Right lobe of liver (tissue), 6 donors: ENCODE results near the gene SLTM. TPM values are rescaled to one million over a fixed set of nuclear protein-coding genes. Genes with fewer than 3 reads are reported as not detected.

Experiments
- ATAC-seq, 4 donors: fragments of 200-7000 bp; cut with Tn5 transposase; one replicate each; pipeline ENCODE4 v1.9.1; 2020; ENCODE audit warnings: mild to moderate bottlenecking in 4 of 4, moderate library complexity in 4 of 4
- DNase-seq, 3 donors: peaks; one replicate each; pipeline ENCODE4 v3.0.0-alpha.2; 2020
- H3K27ac ChIP-seq, 3 donors: fragments of 200-600 bp; one replicate each; pipeline ENCODE4 v1.8.0; 2022
- H3K27me3 ChIP-seq, 2 donors: fragments of 200-600 bp; one replicate each; pipeline ENCODE4 v1.8.0; 2022
- H3K36me3 ChIP-seq, 4 donors: fragments of 200-600 bp; sonication (generic) in 1 of 4; one replicate each; pipeline versions ENCODE4 v1.5.1 to v1.8.0; 2017 to 2022; ENCODE audit warnings: control low read depth in 1 of 4
- H3K4me1 ChIP-seq, 4 donors: fragments of 200-600 bp; sonication (generic) in 1 of 4; one replicate each; pipeline versions ENCODE4 v1.5.1 to v1.8.0; 2017 to 2022; ENCODE audit warnings: control low read depth in 1 of 4
- H3K4me3 ChIP-seq, 3 donors: fragments of 200-600 bp; one replicate each; pipeline ENCODE4 v1.8.0; 2022
- H3K9me3 ChIP-seq, 4 donors: fragments of 200-600 bp; sonication (generic) in 1 of 4; one replicate each; pipeline versions ENCODE4 v1.5.1 to v1.8.0; 2017 to 2022; ENCODE audit warnings: control low read depth in 1 of 4
- POLR2A ChIP-seq: fragments of 450-650 bp; IDR thresholded peaks from one replicate; pipeline ENCODE4 v1.6.1; 2017; ENCODE audit warnings: antibody characterized with exemption, mild to moderate bottlenecking
- WGBS: methylation state at CpG from one replicate; pipeline ENCODE4 v1.1.6; 2018; ENCODE audit warnings: low coverage, low lambda C conversion rate; ENCODE audit not compliant: insufficient coverage; ENCODE audit errors: missing lambda C conversion rate; 5-methylcytosine and 5-hydroxymethylcytosine counted together
- intact Hi-C, 2 donors: fragments of 100-400 bp; cut with DNase I; formaldehyde crosslinking; loops; one replicate each; pipeline versions ENCODE4 v1.11.2 to v1.14.1; 2022
- total RNA-seq, 6 experiments: library from RNA; depleted of rRNA in 2 of 6; stranded (reverse); fragments of >200 nt in 2 of 6; fragmentation: NEBNext Ultra II Directional in 3 of 6; extraction: Animal tissue kit (Norgen Biotek cat#: 25700) in 3 of 6; gene quantifications; one replicate each; pipeline versions ENCODE4 v1.1.0 to v1.2.4, GENCODE V29; 2016 to 2023
- TF ChIP-seq, protein P1 (sequence below), 4 donors: fragments of 200-600 bp in 3 of 4; fragments of 450-650 bp in 1 of 4; IDR thresholded peaks; one replicate each; pipeline versions ENCODE4 v1.5.1 to v1.8.0; 2016 to 2022; ENCODE audit warnings: antibody characterized with exemption in 4 of 4, mild to moderate bottlenecking in 2 of 4
- donor health status: DM: no; HTN: yes; CAD: no.
- donor health status: DM: no; HTN: no; CAD: no.
- donor health status: DM: no; HTN: no; CAD: no.
- donor health status: DM: no; HTN: yes; CAD: no.
- donor health status: DM: no; HTN: yes; CAD: no.

The SLTM gene
- total RNA-seq, 6 experiments from 2014 or later: 27.7 to 39.4 (median 30.2) TPM

DNA sequence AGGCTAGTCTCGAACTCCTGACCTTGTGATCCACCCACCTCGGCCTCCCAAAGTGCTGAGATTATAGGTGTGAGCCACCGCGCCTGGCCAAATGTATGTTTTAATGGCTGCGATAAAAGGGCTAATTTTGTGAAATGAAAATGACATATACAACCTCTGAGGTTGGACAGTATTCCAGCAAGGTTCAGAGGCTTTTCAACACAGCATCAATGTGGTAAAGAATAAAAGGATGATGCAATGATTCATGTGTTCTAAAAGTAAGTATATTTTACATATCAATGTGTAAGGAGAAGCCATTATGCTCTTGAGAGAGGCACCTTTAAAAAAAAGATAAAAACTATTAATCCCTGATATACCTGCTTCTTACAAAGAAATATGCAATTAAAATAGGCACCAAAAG lies 6.7 kb downstream of the SLTM start:
- no peaks in the 10 kb centered on the region for H3K9me3 ChIP-seq
- TF ChIP-seq, protein P1, sequence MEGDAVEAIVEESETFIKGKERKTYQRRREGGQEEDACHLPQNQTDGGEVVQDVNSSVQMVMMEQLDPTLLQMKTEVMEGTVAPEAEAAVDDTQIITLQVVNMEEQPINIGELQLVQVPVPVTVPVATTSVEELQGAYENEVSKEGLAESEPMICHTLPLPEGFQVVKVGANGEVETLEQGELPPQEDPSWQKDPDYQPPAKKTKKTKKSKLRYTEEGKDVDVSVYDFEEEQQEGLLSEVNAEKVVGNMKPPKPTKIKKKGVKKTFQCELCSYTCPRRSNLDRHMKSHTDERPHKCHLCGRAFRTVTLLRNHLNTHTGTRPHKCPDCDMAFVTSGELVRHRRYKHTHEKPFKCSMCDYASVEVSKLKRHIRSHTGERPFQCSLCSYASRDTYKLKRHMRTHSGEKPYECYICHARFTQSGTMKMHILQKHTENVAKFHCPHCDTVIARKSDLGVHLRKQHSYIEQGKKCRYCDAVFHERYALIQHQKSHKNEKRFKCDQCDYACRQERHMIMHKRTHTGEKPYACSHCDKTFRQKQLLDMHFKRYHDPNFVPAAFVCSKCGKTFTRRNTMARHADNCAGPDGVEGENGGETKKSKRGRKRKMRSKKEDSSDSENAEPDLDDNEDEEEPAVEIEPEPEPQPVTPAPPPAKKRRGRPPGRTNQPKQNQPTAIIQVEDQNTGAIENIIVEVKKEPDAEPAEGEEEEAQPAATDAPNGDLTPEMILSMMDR (IDR thresholded peaks at IDR 0.05): no peak
- TF ChIP-seq POLR2A: no peak
- DNase-seq (no peak), ATAC-seq (no peak)
- no peak overlapping the region for H3K27ac ChIP-seq
- H3K4me3 ChIP-seq: no peak overlapping the region
- H3K36me3 ChIP-seq: peaks cover 0 to 35% (median 8%) of the 10 kb centered on the region in 4 donors
- 90% methylated on average over 5 of the region's 5 CpGs for WGBS
- no peaks in the 10 kb centered on the region for H3K27me3 ChIP-seq
- intact Hi-C loops: no loop called here
- H3K4me1 ChIP-seq: peaks cover 0 to 29% (median 9%) of the 10 kb centered on the region in 4 donors

DNA sequence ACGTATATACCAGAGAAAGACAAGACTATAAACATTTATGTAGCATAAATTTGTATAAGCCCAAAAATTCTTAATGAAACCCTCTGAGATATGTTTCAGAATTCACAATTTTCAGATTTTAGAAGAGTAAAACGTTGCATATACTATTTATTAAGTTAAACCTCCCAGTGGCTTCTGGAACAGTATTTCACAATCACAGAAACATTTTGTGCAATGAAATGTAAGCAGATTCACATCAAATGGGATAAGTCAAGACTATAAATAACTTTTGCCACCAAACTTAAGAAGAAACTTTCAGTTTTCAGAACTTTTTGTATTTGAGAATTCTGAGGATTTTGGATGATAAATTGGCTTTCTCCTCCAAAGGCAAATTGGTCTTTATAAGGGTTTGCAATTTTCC lies 9.2 kb downstream of the SLTM start:
- H3K4me3 ChIP-seq: no peak overlapping the region
- H3K36me3 ChIP-seq: peaks cover 0 to 31% (median 8%) of the 10 kb centered on the region in 4 donors
- H3K27me3 ChIP-seq: no peaks in the 10 kb centered on the region
- TF ChIP-seq, protein P1 (IDR thresholded peaks at IDR 0.05): no peak
- no peak for TF ChIP-seq POLR2A
- peaks cover 0 to 15% (median 6%) of the 10 kb centered on the region in 4 donors for H3K4me1 ChIP-seq
- no peaks in the 10 kb centered on the region for H3K9me3 ChIP-seq
- intact Hi-C loops: no loop called here
- peak overlapping the region; percentile 23 to 54 (median 49) for H3K27ac ChIP-seq
- DNase-seq: no peak
- ATAC-seq: peak; percentile 61 to 81 (median 70)
- WGBS: 33% methylated on average over 2 of the region's 2 CpGs

DNA sequence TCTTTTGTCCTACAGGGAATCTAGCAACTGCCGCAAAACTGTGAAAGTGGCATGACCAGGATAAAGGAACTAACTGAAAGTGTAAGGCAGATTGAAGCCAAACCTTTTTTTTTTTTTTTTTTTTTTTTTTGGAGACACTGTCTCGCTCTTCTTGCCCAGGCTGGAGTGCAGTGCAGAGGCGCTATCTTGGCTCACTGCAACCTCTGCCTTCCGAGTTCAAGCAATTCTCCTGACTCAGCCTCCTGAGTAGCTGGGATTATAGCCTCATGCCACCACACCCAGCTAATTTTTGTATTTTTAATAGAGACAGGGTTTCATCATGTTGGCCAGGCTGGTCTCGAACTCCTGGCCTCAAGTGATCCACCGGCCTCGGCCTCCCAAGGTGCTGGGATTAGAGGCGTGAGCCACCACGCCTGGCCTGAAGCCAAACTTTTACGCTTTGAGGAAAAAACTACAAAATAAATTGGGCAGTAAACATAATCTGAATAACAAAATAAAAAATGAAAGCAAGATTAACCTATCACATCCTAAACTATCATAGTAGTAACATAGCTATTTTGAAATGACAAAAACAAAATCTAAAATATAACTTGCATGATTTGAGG lies 9.7 kb downstream of the SLTM start:
- Histone ChIP-seq H3K9me3 (no peaks in the 10 kb centered on the region), H3K36me3 (peaks cover 0 to 27% (median 8%) of the 10 kb centered on the region in 4 donors), H3K27ac (peak overlapping the region; percentile 23 to 54 (median 49)), H3K4me3 (no peak overlapping the region), H3K27me3 (no peaks in the 10 kb centered on the region), H3K4me1 (peaks cover 0 to 15% (median 6%) of the 10 kb centered on the region in 4 donors)
- intact Hi-C loops: no loop called here
- no peak for DNase-seq
- WGBS: 55% methylated on average over 6 of the region's 10 CpGs
- TF ChIP-seq POLR2A: no peak
- TF ChIP-seq, protein P1 (IDR thresholded peaks at IDR 0.05): no peak
- ATAC-seq: peak in 1 of 4 donors; percentile 23

DNA sequence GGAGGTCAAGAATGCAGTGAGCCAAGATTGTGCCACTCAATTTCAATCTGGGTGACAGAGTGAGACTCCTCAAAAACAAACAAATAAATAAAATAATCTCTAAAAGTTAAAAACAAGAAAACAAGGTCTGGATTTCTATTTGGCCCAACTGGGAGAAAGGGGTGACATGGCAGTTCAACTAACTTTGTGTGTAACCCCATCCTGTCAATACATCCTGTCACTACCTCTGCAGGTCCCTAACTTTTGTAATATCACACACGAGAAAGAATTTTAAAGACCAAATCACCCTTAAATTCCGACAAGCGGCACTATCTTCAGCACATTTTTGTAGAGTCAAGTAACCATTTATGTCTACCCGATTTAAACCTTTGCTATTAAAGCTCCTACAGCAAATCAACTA lies 10.2 kb downstream of the SLTM start:
- Histone ChIP-seq H3K4me1 (peaks cover 0 to 15% (median 6%) of the 10 kb centered on the region in 4 donors), H3K9me3 (no peaks in the 10 kb centered on the region), H3K4me3 (no peak overlapping the region), H3K27me3 (no peaks in the 10 kb centered on the region), H3K36me3 (peaks cover 0 to 22% (median 5%) of the 10 kb centered on the region in 4 donors), H3K27ac (no peak overlapping the region)
- no peak for TF ChIP-seq POLR2A
- TF ChIP-seq, protein P1 (IDR thresholded peaks at IDR 0.05): no peak
- ATAC-seq (no peak), DNase-seq (no peak)
- WGBS: 94% methylated on average over 4 of the region's 4 CpGs
- intact Hi-C loops: no loop called here
